Measurements from ENCODE around the gene NFILZ. TPM values are rescaled to one million over a fixed set of nuclear protein-coding genes. Genes with fewer than 3 reads are reported as not detected.

NFILZ gene
- total RNA-seq, 1 donor from 2014 or later, result not detected

- no peak for DNase-seq (ENCODE audit: low spot score)
- no peak for ATAC-seq
These were observed 10.9 kb downstream of the NFILZ start for GRCh38 chr19:8641221-8641907.

- DNase-seq (ENCODE audit: low spot score), result no peak
- ATAC-seq, result peak; percentile 60
These were observed 11.6 kb downstream of the NFILZ start for GRCh38 chr19:8641908-8642547.

GRCh38 chr19:8642561-8642960 lies 12.1 kb downstream of the NFILZ start:
- no peak for DNase-seq (ENCODE audit: low spot score)
- ATAC-seq, result no peak

- ATAC-seq (no peak), DNase-seq (ENCODE audit: low spot score) (no peak)
These were observed 13.6 kb downstream of the NFILZ start for GRCh38 chr19:8643860-8644653.

GRCh38 chr19:8648240-8648639 lies 17.8 kb downstream of the NFILZ start:
- ATAC-seq (no peak), DNase-seq (ENCODE audit: low spot score) (no peak)

GRCh38 chr19:8654591-8655339 lies 24.3 kb downstream of the NFILZ start:
- ATAC-seq (peak; percentile 95), DNase-seq (ENCODE audit: low spot score) (no peak)

- ATAC-seq (peak; percentile 12), DNase-seq (ENCODE audit: low spot score) (no peak)
These were observed 24.9 kb downstream of the NFILZ start for GRCh38 chr19:8655340-8655709.

GRCh38 chr19:8657869-8658268 lies 27.4 kb downstream of the NFILZ start:
- DNase-seq (ENCODE audit: low spot score) (no peak), ATAC-seq (no peak)

GRCh38 chr19:8659905-8660304 lies 29.5 kb downstream of the NFILZ start:
- ATAC-seq (no peak), DNase-seq (ENCODE audit: low spot score) (no peak)

- DNase-seq (ENCODE audit: low spot score) (no peak), ATAC-seq (no peak)
These were observed 31.8 kb downstream of the NFILZ start for GRCh38 chr19:8662263-8662662.

GRCh38 chr19:8663920-8664670 lies 33.7 kb downstream of the NFILZ start:
- DNase-seq (ENCODE audit: low spot score), result no peak
- ATAC-seq, result no peak

GRCh38 chr19:8664671-8665057 lies 34.2 kb downstream of the NFILZ start:
- DNase-seq (ENCODE audit: low spot score), result no peak
- no peak for ATAC-seq

- DNase-seq (ENCODE audit: low spot score) (no peak), ATAC-seq (no peak)
These were observed 35.2 kb downstream of the NFILZ start for GRCh38 chr19:8665468-8666213.

GRCh38 chr19:8666814-8667405 lies 36.5 kb downstream of the NFILZ start:
- DNase-seq (ENCODE audit: low spot score), result no peak
- ATAC-seq, result no peak

- DNase-seq (ENCODE audit: low spot score), result no peak
- no peak for ATAC-seq
These were observed 43.0 kb downstream of the NFILZ start for GRCh38 chr19:8673276-8673891.

- ATAC-seq (no peak), DNase-seq (ENCODE audit: low spot score) (no peak)
These were observed 44.6 kb downstream of the NFILZ start for GRCh38 chr19:8675066-8675465.

GRCh38 chr19:8678244-8678807 lies 47.9 kb downstream of the NFILZ start:
- ATAC-seq, result no peak
- no peak for DNase-seq (ENCODE audit: low spot score)
